Vagina (tissue), 2 donors: ENCODE measurements around the gene PEX26. TPM values are rescaled to one million over a fixed set of nuclear protein-coding genes. Genes with fewer than 3 reads are reported as not detected.
"Not testable (repeated sequence)": the region's sequence is repeated elsewhere in the genome, so short reads cannot be mapped to it uniquely, and the experiment has no call there.

Source experiments
- DNase-seq, 2 donors: peaks; one replicate each; pipeline ENCODE4 v3.0.0-alpha.2; 2017; ENCODE audit errors: extremely low spot score in 2 of 2
- H3K27ac ChIP-seq: fragments of 200-600 bp; sonication (generic); one replicate; pipeline ENCODE4 v1.5.1; 2019
- H3K27me3 ChIP-seq: fragments of 200-600 bp; sonication (generic); one replicate; pipeline ENCODE4 v1.5.1; 2019
- H3K36me3 ChIP-seq, 2 donors: fragments of 200-600 bp; sonication (generic); one replicate each; pipeline ENCODE4 v1.5.1; 2017 to 2019
- H3K4me1 ChIP-seq: fragments of 200-600 bp; sonication (generic); one replicate; pipeline ENCODE4 v1.5.1; 2019
- H3K4me3 ChIP-seq, 2 donors: fragments of 200-600 bp; sonication (generic); 1 replicate in 1 of 2; 2 replicates in 1 of 2; pipeline ENCODE4 v1.5.1; 2016 to 2019
- H3K9me3 ChIP-seq: fragments of 200-600 bp; sonication (generic); one replicate; pipeline ENCODE4 v1.5.1; 2019
- CTCF ChIP-seq, 3 experiments: fragments of 450-650 bp in 2 of 3; fragments of 200-600 bp in 1 of 3; sonication (generic) in 1 of 3; IDR thresholded peaks; one replicate each; pipeline ENCODE4 v1.5.1; 2017 to 2019; ENCODE audit warnings: antibody characterized with exemption in 3 of 3, mild to moderate bottlenecking in 2 of 3, moderate library complexity in 2 of 3
- POLR2A ChIP-seq, 2 donors: fragments of 450-650 bp; IDR thresholded peaks; one replicate each; pipeline ENCODE4 v1.6.1; 2017; ENCODE audit warnings: antibody characterized with exemption in 2 of 2, mild to moderate bottlenecking in 2 of 2, moderate library complexity in 2 of 2
- POLR2AphosphoS5 ChIP-seq, 2 donors: sonication (generic); formaldehyde crosslinking; IDR thresholded peaks; one replicate each; pipeline ENCODE4 v1.9.0; 2017; ENCODE audit warnings: antibody characterized with exemption in 2 of 2, mild to moderate bottlenecking in 2 of 2, low read depth in 1 of 2; ENCODE audit not compliant: insufficient read depth in 1 of 2
- intact Hi-C: fragments of 100-400 bp; cut with DNase I; formaldehyde crosslinking; loops from one replicate; pipeline ENCODE4 v1.15.1; 2023
- total RNA-seq: library from RNA; depleted of rRNA; stranded (reverse); fragments of >200 nt; gene quantifications from one replicate; pipeline ENCODE4 v1.2.3, GENCODE V29; 2016

PEX26 gene
- total RNA-seq, 1 donor from 2014 or later, result 25.5 TPM

- DNase-seq, result no peak
- Histone ChIP-seq H3K9me3 (no peaks in the 10 kb centered on the region), H3K36me3 (no peaks in the 10 kb centered on the region), H3K4me1 (peaks cover 26% of the 10 kb centered on the region), H3K27ac (peak overlapping the region; percentile 72), H3K4me3 (no peak overlapping the region), H3K27me3 (no peaks in the 10 kb centered on the region)
- intact Hi-C loops, result no loop called here
- no peak for TF ChIP-seq CTCF (IDR thresholded peaks at IDR 0.05)
- peak in 1 of 2 donors; percentile 37 for TF ChIP-seq POLR2AphosphoS5 (IDR thresholded peaks at IDR 0.05; ENCODE audit: insufficient read depth in 1 of 2, low read depth in 1 of 2)
- no peak for TF ChIP-seq POLR2A (IDR thresholded peaks at IDR 0.05)
Measured at GRCh38 chr22:18032455-18033101, 45.2 kb upstream of the PEX26 start.

GRCh38 chr22:18033204-18033998 is 44.4 kb upstream of the PEX26 start:
- no peak overlapping the region for H3K4me3 ChIP-seq
- TF ChIP-seq POLR2A (IDR thresholded peaks at IDR 0.05), result no peak
- TF ChIP-seq POLR2AphosphoS5 (IDR thresholded peaks at IDR 0.05; ENCODE audit: insufficient read depth in 1 of 2, low read depth in 1 of 2), result no peak
- TF ChIP-seq CTCF (IDR thresholded peaks at IDR 0.05), result no peak
- H3K27ac ChIP-seq, result peak overlapping the region; percentile 36
- DNase-seq, result no peak
- no peaks in the 10 kb centered on the region for H3K9me3 ChIP-seq
- intact Hi-C loops, result no loop called here
- H3K36me3 ChIP-seq, result no peaks in the 10 kb centered on the region
- H3K4me1 ChIP-seq, result peaks cover 26% of the 10 kb centered on the region
- no peaks in the 10 kb centered on the region for H3K27me3 ChIP-seq

GRCh38 chr22:18034076-18034475 is 43.7 kb upstream of the PEX26 start:
- DNase-seq, result no peak
- Histone ChIP-seq H3K27me3 (no peaks in the 10 kb centered on the region), H3K4me3 (no peak overlapping the region), H3K36me3 (no peaks in the 10 kb centered on the region), H3K4me1 (peaks cover 26% of the 10 kb centered on the region), H3K27ac (peak overlapping the region; percentile 36), H3K9me3 (no peaks in the 10 kb centered on the region)
- intact Hi-C loops, result no loop called here
- TF ChIP-seq POLR2A (IDR thresholded peaks at IDR 0.05), result no peak
- TF ChIP-seq CTCF (IDR thresholded peaks at IDR 0.05), result no peak

- intact Hi-C loops, result no loop called here
- TF ChIP-seq CTCF (IDR thresholded peaks at IDR 0.05) (no peak), POLR2A (IDR thresholded peaks at IDR 0.05) (no peak), POLR2AphosphoS5 (IDR thresholded peaks at IDR 0.05; ENCODE audit: insufficient read depth in 1 of 2, low read depth in 1 of 2) (no peak)
- Histone ChIP-seq H3K4me1 (peaks cover 26% of the 10 kb centered on the region), H3K4me3 (no peak overlapping the region), H3K9me3 (no peaks in the 10 kb centered on the region), H3K27ac (no peak overlapping the region), H3K36me3 (no peaks in the 10 kb centered on the region), H3K27me3 (no peaks in the 10 kb centered on the region)
- DNase-seq, result no peak
Measured at GRCh38 chr22:18035751-18036150, 42.0 kb upstream of the PEX26 start.

GRCh38 chr22:18040898-18041297 is 36.9 kb upstream of the PEX26 start:
- H3K27ac ChIP-seq, DNase-seq, H3K4me1 ChIP-seq, H3K9me3 ChIP-seq, H3K36me3 ChIP-seq, H3K4me3 ChIP-seq, H3K27me3 ChIP-seq, intact Hi-C loops: not testable (repeated sequence)
